CD4-positive, alpha-beta memory T cell (primary cell): Measurements from ENCODE around the gene ZBTB21. TPM values are rescaled to one million over a fixed set of nuclear protein-coding genes. Genes with fewer than 3 reads are reported as not detected.
"Not testable (repeated sequence)": the region's sequence is repeated elsewhere in the genome, so short reads cannot be mapped to it uniquely, and the experiment has no call there.

ENCODE experiments used
- CTCF ChIA-PET: fragments of 350-600 bp; sonication (Branson Sonifier 250); formaldehyde crosslinking; loops from one replicate; lab custom pipeline; 2021; ENCODE audit warnings: inconsistent platforms; ENCODE audit not compliant: partially characterized antibody; lab: Charles Lee
- POLR2A ChIA-PET: fragments of 350-600 bp; sonication (Branson Sonifier 250); formaldehyde crosslinking; loops from one replicate; lab custom pipeline; 2021; ENCODE audit not compliant: partially characterized antibody; lab: Charles Lee
- DNase-seq, 5 donors: peaks; one replicate each; pipeline versions ENCODE4 v3.0.0 to v3.0.0-alpha.2; 2020 to 2022; ENCODE audit warnings: mixed read lengths in 1 of 5
- H3K27ac ChIP-seq: one replicate; pipeline ENCODE4 v1.7.0; 2013; ENCODE audit warnings: low read depth, low read length
- H3K27me3 ChIP-seq: 2 replicates; pipeline ENCODE4 v1.7.0; 2013; ENCODE audit warnings: mild to moderate bottlenecking, low read length, moderate library complexity; ENCODE audit not compliant: insufficient read depth
- H3K36me3 ChIP-seq: 2 replicates; pipeline ENCODE4 v1.7.0; 2013; ENCODE audit warnings: mild to moderate bottlenecking, low read length, moderate library complexity; ENCODE audit not compliant: insufficient read depth
- H3K4me1 ChIP-seq: 2 replicates; pipeline ENCODE4 v1.7.0; 2013; ENCODE audit warnings: mild to moderate bottlenecking, low read length, moderate library complexity; ENCODE audit not compliant: insufficient read depth
- H3K4me3 ChIP-seq, 2 donors: one replicate each; pipeline ENCODE4 v1.7.0; 2013; ENCODE audit warnings: low read length in 2 of 2, mild to moderate bottlenecking in 1 of 2
- H3K9me3 ChIP-seq, 2 donors: one replicate each; pipeline ENCODE4 v1.7.0; 2013; ENCODE audit warnings: low read length in 2 of 2, control low read depth in 1 of 2; ENCODE audit not compliant: control insufficient read depth in 1 of 2
- H3K27ac Mint-ChIP-seq, 7 donors: one replicate each; pipeline ENCODE4 v1.8.0; 2020 to 2021; ENCODE audit warnings: mixed read lengths in 7 of 7, mild to moderate bottlenecking in 6 of 7, inconsistent platforms in 3 of 7, moderate library complexity in 3 of 7
- H3K27me3 Mint-ChIP-seq, 2 donors: one replicate each; pipeline ENCODE4 v1.8.0; 2020 to 2021; ENCODE audit warnings: mixed read lengths in 2 of 2
- H3K36me3 Mint-ChIP-seq, 2 donors: one replicate each; pipeline ENCODE4 v1.8.0; 2020 to 2021; ENCODE audit warnings: mixed read lengths in 2 of 2, inconsistent platforms in 1 of 2, mild to moderate bottlenecking in 1 of 2
- H3K4me1 Mint-ChIP-seq, 4 donors: one replicate each; pipeline ENCODE4 v1.8.0; 2020 to 2021; ENCODE audit warnings: mixed read lengths in 4 of 4, mild to moderate bottlenecking in 1 of 4
- H3K4me3 Mint-ChIP-seq, 8 donors: one replicate each; pipeline ENCODE4 v1.8.0; 2020 to 2021; ENCODE audit warnings: mixed read lengths in 8 of 8, mild to moderate bottlenecking in 7 of 8, moderate library complexity in 6 of 8, inconsistent platforms in 3 of 8
- H3K9me3 Mint-ChIP-seq, 8 donors: one replicate each; pipeline ENCODE4 v1.8.0; 2020 to 2021; ENCODE audit warnings: mixed read lengths in 8 of 8, mild to moderate bottlenecking in 5 of 8, inconsistent platforms in 3 of 8, moderate library complexity in 1 of 8
- intact Hi-C: fragments of 100-400 bp; cut with micrococcal nuclease; formaldehyde crosslinking; loops from one replicate; pipeline ENCODE4 v1.15.1; 2023
- polyA plus RNA-seq, 2 donors: library from polyadenylated mRNA; unstranded; fragments of 300-500 nt; fragmentation: Illumina TruSeq; gene quantifications; one replicate each; pipeline ENCODE4 v1.2.3, GENCODE V29; 2021
- total RNA-seq, 2 experiments: library from RNA; stranded (reverse); gene quantifications; one replicate each; pipeline ENCODE4 v1.2.3, GENCODE V29; 2021

ZBTB21 gene
- total and polyA plus RNA-seq, 4 experiments from 2014 or later: 4.3 to 21.7 (median 13.5) TPM

DNA sequence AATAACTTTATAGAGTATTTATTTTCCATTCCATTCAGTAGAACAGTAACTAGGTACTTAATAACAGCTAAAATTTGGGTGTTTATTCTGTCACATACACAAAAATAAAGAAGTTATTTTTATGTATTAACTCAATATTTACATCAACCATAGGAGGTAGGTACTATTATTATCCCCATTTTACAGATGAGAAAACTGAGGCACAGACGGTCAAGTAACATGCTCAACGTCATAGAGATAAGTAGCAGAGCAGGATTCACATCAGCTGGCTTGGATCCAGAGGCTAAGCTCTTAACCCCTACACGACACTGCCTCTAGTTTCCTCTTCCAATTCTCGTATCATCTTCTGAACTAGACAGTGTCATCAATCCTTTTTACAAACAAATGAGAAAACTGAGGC is 9.3 kb downstream of the ZBTB21 start:
- Mint-ChIP-seq H3K4me1 (peaks cover 23 to 44% (median 31%) of the 10 kb centered on the region in 4 donors), H3K4me3 (peak overlapping the region in 1 of 8 donors; percentile 4), H3K9me3 (peaks cover 0 to 1% (median 0%) of the 10 kb centered on the region in 8 donors), H3K27ac (peak overlapping the region in 1 of 7 donors; percentile 58), H3K27me3 (no peaks in the 10 kb centered on the region), H3K36me3 (peaks cover 37 to 46% of the 10 kb centered on the region in 2 donors)
- Histone ChIP-seq H3K36me3 (no peaks in the 10 kb centered on the region), H3K27ac (no peak overlapping the region), H3K9me3 (no peaks in the 10 kb centered on the region), H3K27me3 (no peaks in the 10 kb centered on the region), H3K4me3 (no peak overlapping the region), H3K4me1 (peaks cover 30% of the 10 kb centered on the region)
- intact Hi-C loops: no loop called here
- no peak for DNase-seq
- ChIA-PET CTCF (interaction anchor here (1.1 to 1.2 kb wide), 2 partner anchors 27 to 116 kb away, joined by 3 read pairs; no protein-coding TSS in a partner anchor), POLR2A (interaction anchor here (1.0 kb wide), 1 partner anchor 107 kb away, joined by 3 read pairs; no protein-coding TSS in a partner anchor)

DNA sequence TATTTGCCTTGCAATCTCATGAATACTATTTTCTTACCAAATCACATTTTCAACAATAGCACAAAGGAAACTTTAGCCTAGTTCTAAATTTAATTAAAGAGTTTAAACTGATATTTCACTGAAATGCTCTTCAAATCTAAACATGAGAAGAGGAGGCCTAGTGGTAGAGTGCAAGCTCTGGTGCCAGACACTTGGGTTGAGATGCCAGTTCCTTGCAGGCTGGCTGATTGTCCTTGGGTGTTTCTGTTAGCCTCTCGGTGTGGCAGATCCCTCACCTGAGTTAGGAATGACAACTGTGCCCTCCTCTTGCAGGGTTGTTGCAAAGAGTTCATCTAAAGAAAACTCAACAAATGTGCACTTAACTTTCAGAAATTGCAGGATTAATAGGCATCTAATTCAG is 12.5 kb downstream of the ZBTB21 start:
- no peak overlapping the region for H3K4me3 ChIP-seq
- no peaks in the 10 kb centered on the region for H3K9me3 ChIP-seq
- CTCF ChIA-PET: no interaction called here
- Mint-ChIP-seq H3K27me3 (no peaks in the 10 kb centered on the region), H3K9me3 (peaks cover 0 to 5% (median 0%) of the 10 kb centered on the region in 8 donors), H3K4me1 (peaks cover 13 to 18% (median 16%) of the 10 kb centered on the region in 4 donors), H3K4me3 (no peak overlapping the region), H3K36me3 (peaks cover 60 to 68% of the 10 kb centered on the region in 2 donors), H3K27ac (no peak overlapping the region)
- no peaks in the 10 kb centered on the region for H3K27me3 ChIP-seq
- no peak overlapping the region for H3K27ac ChIP-seq
- POLR2A ChIA-PET: no interaction called here
- peaks cover 17% of the 10 kb centered on the region for H3K4me1 ChIP-seq
- DNase-seq: no peak
- peaks cover 13% of the 10 kb centered on the region for H3K36me3 ChIP-seq
- intact Hi-C loops: no loop called here

DNA sequence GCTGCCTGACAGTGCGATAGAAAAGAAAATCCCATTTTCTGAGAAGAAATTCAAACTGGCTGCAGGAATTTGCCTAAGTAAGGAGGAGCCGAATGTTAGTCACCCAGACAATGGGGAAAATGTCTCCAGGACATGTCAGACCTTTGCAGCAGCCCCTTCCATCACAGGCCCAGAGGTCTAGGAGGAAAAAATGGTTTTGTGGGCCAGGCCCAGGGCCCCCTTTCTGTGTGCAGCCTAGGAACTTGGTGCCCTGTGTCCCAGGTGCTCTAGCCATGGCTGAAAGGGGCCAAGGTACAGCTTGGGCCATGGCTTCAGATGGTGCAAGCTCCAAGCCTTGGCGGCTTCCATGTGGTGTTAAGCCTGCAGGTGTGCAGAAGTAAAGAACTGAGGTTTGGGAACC is 14.6 kb downstream of the ZBTB21 start:
- Mint-ChIP-seq H3K27me3 (no peaks in the 10 kb centered on the region), H3K36me3 (peaks cover 66 to 72% of the 10 kb centered on the region in 2 donors), H3K9me3 (peaks cover 0 to 5% (median 0%) of the 10 kb centered on the region in 8 donors), H3K4me1 (peaks cover 0 to 8% (median 0%) of the 10 kb centered on the region in 4 donors), H3K4me3 (no peak overlapping the region), H3K27ac (no peak overlapping the region)
- Histone ChIP-seq H3K27me3 (no peaks in the 10 kb centered on the region), H3K4me3 (no peak overlapping the region), H3K27ac (no peak overlapping the region), H3K9me3 (no peaks in the 10 kb centered on the region), H3K36me3 (peaks cover 23% of the 10 kb centered on the region), H3K4me1 (no peaks in the 10 kb centered on the region)
- CTCF ChIA-PET: no interaction called here
- POLR2A ChIA-PET: no interaction called here
- intact Hi-C loops: no loop called here
- DNase-seq: no peak

DNA sequence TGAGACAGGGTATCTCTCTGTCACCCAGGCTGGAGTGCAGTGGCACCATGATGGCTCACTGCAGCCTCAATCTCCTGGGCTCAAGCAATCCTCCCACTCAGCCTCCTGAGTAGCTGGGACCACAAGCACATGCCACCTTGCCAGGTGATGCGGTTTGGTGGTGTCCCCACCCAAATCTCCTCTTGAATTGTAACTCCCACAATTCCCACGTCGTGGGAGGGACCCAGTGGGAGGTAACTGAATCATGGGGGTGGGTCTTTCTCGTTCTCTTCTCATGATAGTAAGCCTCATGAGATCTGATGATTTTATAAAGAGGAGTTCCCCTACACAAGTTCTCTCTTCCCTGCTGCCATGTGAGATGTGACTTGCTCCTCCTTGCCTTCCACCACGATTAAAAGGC is 15.5 kb downstream of the ZBTB21 start:
- ChIA-PET CTCF (interaction anchor here (1.3 kb wide), 1 partner anchor 113 kb away, joined by 3 read pairs; no protein-coding TSS in a partner anchor), POLR2A (interaction anchor here (1.8 kb wide), 1 partner anchor 14 kb away, joined by 4 read pairs; no protein-coding TSS in a partner anchor)
- H3K27ac ChIP-seq, intact Hi-C loops, H3K4me3 ChIP-seq, H3K27me3 ChIP-seq, H3K4me1 ChIP-seq, H3K27me3 Mint-ChIP-seq, H3K9me3 Mint-ChIP-seq, DNase-seq, H3K4me1 Mint-ChIP-seq, H3K4me3 Mint-ChIP-seq, H3K9me3 ChIP-seq: not testable (repeated sequence)
- peaks cover 23% of the 10 kb centered on the region for H3K36me3 ChIP-seq
- peak overlapping the region in 1 of 7 donors; percentile 77 for H3K27ac Mint-ChIP-seq
- peaks cover 62 to 68% of the 10 kb centered on the region in 2 donors for H3K36me3 Mint-ChIP-seq

DNA sequence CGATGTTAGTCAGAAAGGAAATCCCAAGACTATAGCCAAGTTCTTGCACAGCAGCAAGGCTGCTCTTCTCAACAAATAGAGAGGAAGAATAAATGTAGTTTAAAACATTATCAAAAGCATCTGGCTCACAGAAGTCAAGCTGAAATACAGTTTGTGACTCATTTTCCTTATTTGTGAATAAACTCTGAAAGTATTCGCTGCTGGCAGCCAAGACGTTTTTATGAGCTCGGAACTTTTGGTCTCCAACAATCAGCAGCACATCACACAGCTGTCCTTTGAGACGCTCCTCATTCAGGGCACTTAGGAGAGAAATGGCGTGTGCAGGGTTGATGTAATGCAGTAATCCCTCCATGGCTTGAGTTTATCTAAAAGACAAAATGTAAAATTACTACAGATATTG is 16.4 kb downstream of the ZBTB21 start:
- intact Hi-C loops: no loop called here
- Mint-ChIP-seq H3K4me3 (no peak overlapping the region), H3K27me3 (no peaks in the 10 kb centered on the region), H3K36me3 (peaks cover 60 to 68% of the 10 kb centered on the region in 2 donors), H3K4me1 (peaks cover 0 to 8% (median 0%) of the 10 kb centered on the region in 4 donors), H3K27ac (no peak overlapping the region), H3K9me3 (peaks cover 0 to 5% (median 0%) of the 10 kb centered on the region in 8 donors)
- H3K36me3 ChIP-seq: peaks cover 23% of the 10 kb centered on the region
- H3K27me3 ChIP-seq: no peaks in the 10 kb centered on the region
- ChIA-PET POLR2A (interaction anchor here (1.8 kb wide), 1 partner anchor 15 kb away, joined by 4 read pairs; no protein-coding TSS in a partner anchor), CTCF (interaction anchor here (1.3 kb wide), 1 partner anchor 114 kb away, joined by 3 read pairs; no protein-coding TSS in a partner anchor)
- no peaks in the 10 kb centered on the region for H3K9me3 ChIP-seq
- DNase-seq: no peak
- no peak overlapping the region for H3K27ac ChIP-seq
- H3K4me3 ChIP-seq: no peak overlapping the region
- no peaks in the 10 kb centered on the region for H3K4me1 ChIP-seq

DNA sequence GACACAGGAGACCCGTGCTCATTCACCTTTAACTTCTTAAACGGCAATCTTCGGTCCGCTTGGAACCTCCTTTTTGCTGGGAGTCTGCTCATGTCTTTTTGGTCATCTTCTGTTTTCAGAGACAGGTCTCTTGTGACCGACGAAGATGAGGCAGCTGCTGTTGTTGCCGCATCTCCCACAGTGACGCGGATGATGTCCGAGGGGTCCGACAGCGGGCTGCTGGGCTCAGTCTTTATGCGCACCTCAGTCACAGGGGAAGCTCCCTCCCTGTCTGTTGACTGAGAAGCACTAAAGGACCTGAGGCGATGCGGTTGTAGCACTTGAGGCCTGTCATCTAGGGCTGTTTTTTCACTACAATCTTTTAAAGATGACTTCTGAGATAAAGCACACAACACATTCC is 17.6 kb downstream of the ZBTB21 start:
- Mint-ChIP-seq H3K4me3 (no peak overlapping the region), H3K27ac (no peak overlapping the region), H3K9me3 (peaks cover 0 to 5% (median 0%) of the 10 kb centered on the region in 8 donors), H3K36me3 (peaks cover 54 to 62% of the 10 kb centered on the region in 2 donors), H3K4me1 (peaks cover 0 to 4% (median 0%) of the 10 kb centered on the region in 4 donors), H3K27me3 (no peaks in the 10 kb centered on the region)
- DNase-seq: no peak
- intact Hi-C loops: no loop called here
- Histone ChIP-seq H3K4me1 (no peaks in the 10 kb centered on the region), H3K36me3 (peaks cover 23% of the 10 kb centered on the region), H3K27me3 (no peaks in the 10 kb centered on the region), H3K27ac (no peak overlapping the region), H3K9me3 (no peaks in the 10 kb centered on the region), H3K4me3 (no peak overlapping the region)
- ChIA-PET CTCF (interaction anchor here (1.1 kb wide), 1 partner anchor 115 kb away, joined by 3 read pairs; no protein-coding TSS in a partner anchor), POLR2A (no interaction called here)

DNA sequence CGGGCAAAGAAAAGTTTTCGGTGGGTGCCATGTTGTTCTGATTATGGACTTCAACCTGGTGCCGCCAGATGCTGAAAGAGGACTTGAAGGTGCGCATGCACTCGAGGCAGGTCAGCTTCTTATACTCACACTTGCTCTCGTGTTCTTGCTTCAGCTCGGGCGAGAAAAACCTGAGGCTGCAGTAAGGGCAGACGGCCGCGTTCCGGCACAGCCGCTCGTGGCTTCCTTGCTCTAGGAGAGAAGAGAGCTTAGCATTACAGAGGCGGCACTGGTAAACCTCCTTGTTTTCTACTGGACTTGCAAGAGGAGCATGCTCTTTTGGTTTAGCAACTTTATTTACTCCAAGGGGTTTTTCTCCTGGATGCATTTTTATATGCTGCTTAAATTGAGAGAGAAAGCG is 18.5 kb downstream of the ZBTB21 start:
- intact Hi-C loops: no loop called here
- no peak overlapping the region for H3K4me3 ChIP-seq
- Mint-ChIP-seq H3K27me3 (no peaks in the 10 kb centered on the region), H3K36me3 (peaks cover 51 to 60% of the 10 kb centered on the region in 2 donors), H3K4me1 (peaks cover 0 to 4% (median 0%) of the 10 kb centered on the region in 4 donors), H3K9me3 (peaks cover 0 to 5% (median 0%) of the 10 kb centered on the region in 8 donors), H3K27ac (no peak overlapping the region), H3K4me3 (no peak overlapping the region)
- no peaks in the 10 kb centered on the region for H3K4me1 ChIP-seq
- no peak for DNase-seq
- H3K9me3 ChIP-seq: no peaks in the 10 kb centered on the region
- ChIA-PET POLR2A (no interaction called here), CTCF (no interaction called here)
- no peaks in the 10 kb centered on the region for H3K27me3 ChIP-seq
- peaks cover 23% of the 10 kb centered on the region for H3K36me3 ChIP-seq
- H3K27ac ChIP-seq: no peak overlapping the region
